ENCODE results near the gene CHCT1.
"Not testable (repeated sequence)": the region's sequence is repeated elsewhere in the genome, so short reads cannot be mapped to it uniquely, and the experiment has no call there.

Gene CHCT1

GRCh38 chr17:60422162-60422665 is at the start of gene CHCT1:
TSS of gene CHCT1 (plus strand) at chr17:60422489. CDS start at chr17:60422593, 104 bp downstream.
- peak in 2 of 3 donors; percentile 32 to 41 for DNase-seq

DNA sequence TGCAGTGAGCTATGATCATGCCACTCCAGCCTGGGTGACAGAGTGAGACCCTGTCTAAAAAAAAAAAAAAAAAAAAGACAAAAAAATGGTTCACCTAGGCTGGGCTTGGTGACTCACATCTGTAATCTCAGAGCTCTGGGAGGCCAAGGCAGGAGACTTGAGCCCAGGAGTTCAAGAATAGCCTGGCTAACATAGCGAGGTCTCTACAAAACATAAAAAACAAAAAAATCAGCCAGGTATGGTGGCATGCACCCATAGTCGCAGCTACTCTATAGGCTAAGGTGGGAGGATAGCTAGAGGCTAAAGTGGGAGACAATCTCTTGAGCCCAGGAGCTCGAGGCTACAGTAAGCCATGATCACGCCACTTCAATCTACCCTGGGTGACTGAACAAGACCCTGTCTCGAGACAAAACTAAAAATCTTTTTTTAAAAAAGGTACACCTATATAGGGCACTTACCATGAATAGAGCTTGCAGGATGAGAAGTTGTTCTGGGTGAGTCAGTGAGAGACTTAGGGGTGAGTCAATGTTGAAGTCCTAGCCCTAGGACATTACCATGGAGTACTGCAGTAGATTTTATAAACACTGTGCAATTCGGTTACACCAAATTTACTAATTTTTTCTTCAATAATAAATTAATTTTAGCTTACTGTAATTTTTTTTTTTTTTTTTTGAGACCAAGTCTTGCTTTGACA is 49.4 kb upstream of the CHCT1 start:
- DNase-seq: peak in 2 of 3 donors; percentile 35 to 41

- not testable (repeated sequence) for DNase-seq
These were observed 44.1 kb upstream of the CHCT1 start for GRCh38 chr17:60378187-60378586.

GRCh38 chr17:60379461-60379860 is 42.8 kb upstream of the CHCT1 start:
- not testable (repeated sequence) for DNase-seq

DNA sequence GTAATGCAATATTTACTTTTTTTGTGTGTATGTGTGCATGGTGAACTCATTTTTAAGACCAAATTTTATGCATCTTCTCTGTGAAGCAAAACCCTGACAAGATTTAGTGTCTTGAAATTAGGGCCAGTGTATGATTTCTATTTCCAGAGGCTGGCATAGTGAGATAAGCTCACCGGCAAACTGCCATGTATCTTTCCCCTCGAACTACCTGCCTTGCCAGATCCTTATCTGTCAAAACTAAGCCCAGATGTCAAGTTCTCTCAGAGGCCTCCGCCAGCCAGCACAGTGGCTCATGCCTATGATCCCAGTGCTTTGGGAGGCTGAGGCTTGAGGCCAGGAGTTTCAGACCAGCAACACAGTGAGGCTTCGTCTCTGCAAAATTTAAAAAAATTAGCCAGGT is 40.3 kb upstream of the CHCT1 start:
- no peak for DNase-seq

GRCh38 chr17:60383379-60383778 is 38.9 kb upstream of the CHCT1 start:
- DNase-seq: no peak

- DNase-seq: not testable (repeated sequence)
These were observed 37.4 kb upstream of the CHCT1 start for GRCh38 chr17:60384921-60385320.

- peak; percentile 20 to 40 (median 33) for DNase-seq
These were observed 35.9 kb upstream of the CHCT1 start for GRCh38 chr17:60386147-60387058.

DNA sequence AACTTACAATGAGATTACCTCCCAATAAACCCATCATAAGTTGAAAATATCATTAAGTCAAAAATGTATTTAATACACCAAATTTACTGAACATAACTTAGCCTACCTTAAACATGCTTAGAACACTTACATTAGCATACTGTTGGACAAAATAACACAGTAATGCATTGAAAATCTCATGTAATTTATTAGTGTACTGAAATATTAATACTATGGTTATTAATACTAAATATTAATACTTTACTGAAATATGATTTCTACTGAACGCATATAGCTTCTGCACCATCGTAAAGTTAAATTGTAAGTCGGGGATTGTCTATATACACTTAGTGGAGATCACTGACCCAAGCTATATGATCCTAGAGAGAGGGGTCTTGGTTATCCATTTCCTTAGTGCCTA is 34.6 kb upstream of the CHCT1 start:
- DNase-seq: no peak

DNA sequence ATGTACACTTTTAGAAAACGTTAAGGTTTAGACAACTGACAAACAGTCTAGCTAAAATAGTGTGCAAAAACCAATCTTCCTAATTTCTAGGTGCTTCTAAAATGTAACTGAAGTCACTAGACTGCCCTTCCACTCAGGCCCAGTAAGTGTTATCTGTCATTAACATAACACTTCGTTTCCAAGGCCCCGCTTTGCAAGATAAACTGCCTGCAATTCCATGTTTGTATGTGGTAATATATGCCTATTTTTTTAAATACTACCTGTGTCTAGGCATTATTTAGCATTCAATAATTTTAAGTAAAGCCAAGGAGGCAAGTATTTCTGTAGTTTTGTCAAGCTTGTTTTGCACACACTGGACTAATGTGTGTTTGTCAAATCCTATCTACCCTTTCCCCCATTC is 33.5 kb upstream of the CHCT1 start:
- no peak for DNase-seq

- DNase-seq: peak; percentile 49 to 67 (median 66)
These were observed 32.1 kb upstream of the CHCT1 start for GRCh38 chr17:60390186-60390585.

- DNase-seq: peak; percentile 56 to 72 (median 65)
These were observed 31.3 kb upstream of the CHCT1 start for GRCh38 chr17:60390925-60391470.

- DNase-seq: no peak
These were observed 30.7 kb upstream of the CHCT1 start for GRCh38 chr17:60391471-60392041.

DNA sequence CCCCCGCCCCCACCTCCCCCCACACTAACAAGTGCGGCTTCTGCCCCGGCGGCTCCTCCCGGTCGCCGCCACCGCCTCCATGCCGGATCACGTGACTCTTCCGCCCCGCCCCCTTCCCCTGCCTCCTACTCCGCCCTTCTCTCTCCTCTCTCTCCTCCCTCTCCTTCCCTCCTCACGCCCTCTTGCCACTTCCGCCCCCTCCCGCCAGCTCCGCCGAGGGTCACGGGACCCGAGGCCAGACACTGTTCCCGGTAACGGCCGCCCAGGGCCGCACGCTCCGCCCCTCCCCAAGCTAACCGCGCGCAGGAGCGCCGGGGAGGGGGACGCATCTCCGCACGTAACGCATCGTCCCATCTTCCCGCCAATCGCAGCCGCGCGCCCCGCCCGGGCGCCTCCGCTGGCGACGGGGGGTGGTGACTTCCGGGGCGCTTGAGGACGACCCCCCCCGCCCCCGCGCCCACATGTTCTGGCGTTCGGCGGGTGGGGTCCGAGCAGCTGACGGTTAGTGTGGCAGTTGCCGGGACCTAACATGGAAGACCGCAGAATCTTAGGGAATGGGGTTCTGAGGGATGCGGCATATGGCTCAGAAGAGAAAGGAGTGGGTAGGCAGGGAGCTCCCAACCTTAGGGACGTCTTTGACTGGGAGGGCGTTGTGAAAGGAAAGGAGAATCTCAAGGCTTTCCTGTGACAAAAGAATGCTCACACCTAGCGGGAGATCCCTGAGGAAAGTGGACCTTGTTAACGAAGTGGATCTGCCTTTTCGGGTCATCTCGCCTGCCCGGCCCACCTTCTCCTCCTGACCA is 30.0 kb upstream of the CHCT1 start, which contains the start of gene USP32:
USP32 (minus strand) TSS at position 92 of the 803 bp plus-strand sequence. CDS start 194 bp downstream, outside the sequence.
- DNase-seq: peak; percentile 96 to 98 (median 98)

- DNase-seq: peak; percentile 78 to 90 (median 86)
These were observed 29.2 kb upstream of the CHCT1 start for GRCh38 chr17:60392845-60393702.

DNA sequence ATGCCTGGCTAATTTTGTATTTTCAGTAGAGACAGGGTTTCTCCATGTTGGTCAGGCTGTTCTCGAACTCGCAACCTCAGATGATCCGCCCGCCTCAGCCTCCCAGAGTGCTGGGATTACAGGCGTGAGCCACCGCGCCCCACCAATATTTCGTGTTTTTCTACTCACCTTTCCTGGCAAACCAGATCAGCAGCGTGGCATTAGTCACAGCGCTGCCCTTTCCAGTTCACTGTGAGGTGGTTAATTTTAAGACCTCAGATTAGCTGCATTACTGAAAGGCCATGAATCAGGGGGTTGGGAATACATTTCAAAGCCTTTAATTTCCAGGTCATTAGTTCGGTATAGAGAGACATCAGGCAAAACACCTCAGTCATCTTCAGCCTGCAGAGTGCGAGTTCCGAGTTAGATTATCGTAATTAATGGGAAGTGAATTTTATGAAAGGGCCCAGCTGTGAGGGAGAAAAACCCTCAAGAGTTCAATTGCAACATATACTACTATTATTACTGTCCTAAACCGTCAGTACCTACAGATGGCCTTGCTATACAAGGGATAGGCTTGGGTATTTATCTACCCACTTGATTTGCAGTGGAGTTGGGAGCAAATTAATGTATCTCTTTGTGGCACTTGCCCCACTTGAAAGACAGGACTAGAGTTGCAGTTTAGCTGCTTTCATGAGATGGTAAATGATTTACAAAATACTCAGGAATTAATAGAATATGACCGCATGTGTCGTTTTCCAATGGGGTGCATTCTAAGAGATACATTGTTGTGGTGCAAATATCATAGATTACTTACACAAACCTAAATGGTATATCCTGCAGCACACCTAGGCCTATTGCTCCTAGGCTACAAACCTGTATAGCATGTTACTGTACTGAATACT is 28.2 kb upstream of the CHCT1 start:
- peak; percentile 32 to 55 (median 46) for DNase-seq

- DNase-seq: peak; percentile 56 to 86 (median 78)
These were observed 26.7 kb upstream of the CHCT1 start for GRCh38 chr17:60395508-60396065.

GRCh38 chr17:60396412-60396811 is 25.9 kb upstream of the CHCT1 start:
- DNase-seq: no peak

GRCh38 chr17:60398227-60398959 is 23.9 kb upstream of the CHCT1 start:
- DNase-seq: peak; percentile 83 to 97 (median 91)
